Dendritic cell treated with granulocyte-macrophage colony-stimulating factor and Interleukin-4, amounts not matched to agents 40 ng/mL and 50 ng/mL, for 4 days (primary cell): ENCODE measurements around the gene PTEN.
"Not testable (repeated sequence)": the region's sequence is repeated elsewhere in the genome, so short reads cannot be mapped to it uniquely, and the experiment has no call there.

Experiments used
- H3K27ac Mint-ChIP-seq: one replicate; pipeline ENCODE4 v1.8.0; 2022; ENCODE audit warnings: mild to moderate bottlenecking, mixed read lengths
- H3K27me3 Mint-ChIP-seq: one replicate; pipeline ENCODE4 v1.8.0; 2022; ENCODE audit warnings: mild to moderate bottlenecking, mixed read lengths
- H3K36me3 Mint-ChIP-seq: one replicate; pipeline ENCODE4 v1.8.0; 2022; ENCODE audit warnings: low read depth, mixed read lengths
- H3K4me1 Mint-ChIP-seq: one replicate; pipeline ENCODE4 v1.8.0; 2022; ENCODE audit warnings: low read depth, mixed read lengths
- H3K4me3 Mint-ChIP-seq: one replicate; pipeline ENCODE4 v1.8.0; 2022; ENCODE audit warnings: mild to moderate bottlenecking, moderate library complexity, mixed read lengths
- H3K9me3 Mint-ChIP-seq: one replicate; pipeline ENCODE4 v1.8.0; 2022; ENCODE audit warnings: mixed read lengths
- intact Hi-C: fragments of 100-400 bp; cut with micrococcal nuclease; formaldehyde crosslinking; loops from one replicate; pipeline ENCODE4 v1.15.0; 2022

The PTEN gene

DNA sequence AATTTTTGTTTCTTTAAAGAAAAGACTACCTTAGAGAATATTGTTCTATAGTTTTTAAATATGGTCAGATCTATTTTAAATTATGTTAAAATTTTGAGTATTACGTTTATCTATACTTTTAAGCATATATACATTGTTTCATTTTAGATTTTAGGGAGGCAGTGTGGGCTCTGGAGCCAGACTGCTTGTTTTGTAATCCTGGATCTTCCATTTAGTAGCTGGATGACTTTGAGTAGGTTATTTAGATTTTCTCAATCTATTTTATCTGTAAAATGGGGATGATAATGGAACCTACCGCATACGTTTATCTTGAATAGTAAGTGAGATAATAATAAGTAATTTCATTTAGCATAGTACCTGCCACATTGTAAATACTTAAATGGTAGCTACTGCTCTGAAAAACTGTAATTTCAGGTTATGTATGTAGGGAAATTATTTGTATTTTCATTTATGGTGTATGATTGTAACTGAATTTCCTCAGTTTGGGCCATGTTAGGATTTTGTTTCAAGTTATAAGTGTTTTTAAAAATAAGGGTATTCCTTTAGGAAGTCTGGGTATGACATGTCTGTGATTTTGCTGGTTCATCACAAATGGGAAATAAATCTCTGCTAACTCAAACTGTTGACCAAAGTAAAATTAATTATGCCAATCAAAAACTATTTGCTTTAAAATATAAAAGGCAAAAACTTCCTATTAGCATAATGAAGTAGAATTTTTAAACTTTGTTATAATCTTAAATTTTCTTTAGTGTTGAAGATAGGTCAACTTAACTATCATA lies 6.5 kb downstream of the PTEN start:
- no peaks in the 10 kb centered on the region for H3K9me3 Mint-ChIP-seq
- H3K27me3 Mint-ChIP-seq, result no peaks in the 10 kb centered on the region
- peaks cover 27% of the 10 kb centered on the region for H3K4me1 Mint-ChIP-seq
- intact Hi-C loops, result loop anchor here (5.0 kb wide), 2 partner anchors 47 to 67 kb away; no protein-coding TSS in a partner anchor
- H3K4me3 Mint-ChIP-seq, result no peak overlapping the region
- H3K36me3 Mint-ChIP-seq, result peaks cover 33% of the 10 kb centered on the region
- H3K27ac Mint-ChIP-seq, result no peak overlapping the region

DNA sequence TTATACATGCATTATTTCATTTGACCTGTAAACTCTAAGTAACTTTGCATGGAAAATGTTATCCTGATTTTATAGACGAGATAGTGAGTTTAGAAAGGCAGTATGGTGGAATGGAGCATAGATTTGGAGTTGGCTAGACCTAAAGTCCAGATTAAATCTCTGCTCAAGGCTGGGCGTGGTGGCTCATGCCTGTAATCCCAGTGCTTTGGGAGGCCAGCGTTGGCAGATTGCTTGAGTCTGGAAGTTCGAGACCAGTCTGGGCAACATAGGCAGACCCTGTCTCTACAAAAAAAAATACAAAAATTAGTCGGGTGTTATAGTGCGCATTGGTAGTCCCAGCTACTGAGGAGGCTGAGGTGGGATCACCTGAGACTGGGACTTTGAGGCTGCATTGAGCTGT lies 9.4 kb downstream of the PTEN start:
- H3K4me3 Mint-ChIP-seq, result no peak overlapping the region
- H3K9me3 Mint-ChIP-seq, result no peaks in the 10 kb centered on the region
- no peak overlapping the region for H3K27ac Mint-ChIP-seq
- H3K36me3 Mint-ChIP-seq, result peaks cover 20% of the 10 kb centered on the region
- H3K27me3 Mint-ChIP-seq, result no peaks in the 10 kb centered on the region
- peaks cover 18% of the 10 kb centered on the region for H3K4me1 Mint-ChIP-seq
- intact Hi-C loops, result loop anchor here (5.0 kb wide), 2 partner anchors 44 to 64 kb away; no protein-coding TSS in a partner anchor

DNA sequence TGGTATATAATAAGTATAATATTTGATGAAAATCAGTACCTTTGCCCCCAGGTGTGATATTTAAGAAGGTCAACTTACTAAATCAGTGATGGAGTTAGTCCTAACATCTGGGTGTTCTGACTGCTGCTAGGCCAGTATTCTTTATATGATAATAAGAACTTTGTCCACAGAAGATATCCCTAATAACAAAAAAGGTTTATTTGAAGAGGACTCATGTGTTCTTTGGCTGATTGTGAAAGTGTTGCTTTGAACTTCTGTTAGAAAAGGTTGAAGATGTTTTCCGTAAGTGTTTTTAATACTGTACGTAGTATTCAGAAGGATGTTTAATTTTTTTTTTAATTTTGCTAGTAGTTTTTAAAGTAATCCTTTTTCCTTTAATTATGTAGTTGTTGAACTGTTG lies 10.2 kb downstream of the PTEN start:
- Mint-ChIP-seq H3K4me3 (no peak overlapping the region), H3K9me3 (no peaks in the 10 kb centered on the region), H3K27me3 (no peaks in the 10 kb centered on the region), H3K36me3 (peaks cover 28% of the 10 kb centered on the region), H3K4me1 (peaks cover 19% of the 10 kb centered on the region), H3K27ac (no peak overlapping the region)
- intact Hi-C loops, result loop anchor here (5.0 kb wide), 2 partner anchors 44 to 64 kb away; no protein-coding TSS in a partner anchor

DNA sequence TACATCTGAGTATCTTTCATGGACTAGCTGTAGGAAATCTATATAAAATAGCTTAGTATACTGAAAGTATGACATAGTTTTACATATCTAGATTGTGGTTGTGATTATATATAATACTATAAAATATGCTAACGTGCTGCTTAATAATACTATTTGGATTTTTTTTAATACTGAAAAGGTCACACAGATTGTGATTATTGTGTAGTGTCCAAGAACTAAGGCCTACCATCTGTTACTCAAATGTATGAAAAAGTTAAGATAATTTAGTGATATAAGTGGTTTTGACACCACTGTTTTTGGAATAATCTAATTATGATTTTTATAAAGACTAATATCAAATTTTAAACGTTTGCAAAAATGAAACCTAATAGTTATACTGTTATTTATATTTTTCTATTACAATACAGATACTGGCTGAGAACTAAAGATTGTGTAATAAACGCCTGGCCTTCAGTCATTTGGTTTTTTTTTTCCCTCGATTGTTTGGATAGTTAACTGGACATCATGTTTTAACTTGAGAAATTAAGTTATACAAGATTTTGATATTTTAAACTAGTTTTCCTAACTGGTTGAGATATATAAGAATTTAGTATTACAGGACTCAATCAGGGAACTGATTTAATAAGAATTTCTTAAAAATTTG lies 12.6 kb downstream of the PTEN start:
- peaks cover 22% of the 10 kb centered on the region for H3K4me1 Mint-ChIP-seq
- intact Hi-C loops, result no loop called here
- H3K36me3 Mint-ChIP-seq, result peaks cover 45% of the 10 kb centered on the region
- no peaks in the 10 kb centered on the region for H3K27me3 Mint-ChIP-seq
- H3K9me3 Mint-ChIP-seq, result no peaks in the 10 kb centered on the region
- H3K27ac Mint-ChIP-seq, result no peak overlapping the region
- H3K4me3 Mint-ChIP-seq, result no peak overlapping the region

DNA sequence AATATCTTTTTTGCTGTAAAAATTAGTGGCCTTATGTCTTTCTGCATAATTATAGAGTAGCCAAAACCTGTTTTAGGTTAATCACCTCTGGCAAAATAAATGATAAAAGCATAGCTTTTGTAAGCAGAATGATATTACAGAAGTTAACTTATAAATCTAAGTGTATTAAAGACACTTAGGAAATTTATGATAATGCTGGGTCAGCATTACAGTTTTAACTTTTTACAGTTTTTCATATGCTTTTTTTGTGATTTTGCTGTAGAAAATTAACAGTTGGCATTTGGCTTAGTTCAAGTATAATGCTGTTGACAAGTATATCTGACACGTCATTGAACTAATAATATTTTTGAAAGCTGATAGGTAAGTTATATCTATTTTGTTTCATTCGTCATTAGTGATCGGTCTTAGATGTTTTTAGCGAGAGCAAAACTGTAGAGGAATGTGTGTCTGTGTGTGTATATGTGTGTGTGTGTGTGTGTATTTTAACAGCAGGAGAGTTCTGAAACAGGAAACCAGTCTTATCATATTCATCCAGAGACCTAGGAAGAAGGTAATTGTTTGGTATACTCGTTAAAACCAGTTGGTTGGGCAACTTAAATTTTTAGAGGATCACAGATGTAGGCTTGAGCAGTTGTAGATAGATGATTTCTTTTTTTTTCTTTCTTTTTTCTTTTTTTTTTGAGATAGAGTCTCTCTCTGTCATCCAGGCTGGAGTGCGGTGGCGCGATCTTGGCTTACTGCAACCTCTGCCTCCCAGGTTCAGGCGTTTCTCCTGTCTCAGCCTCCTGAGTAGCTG lies 15.4 kb downstream of the PTEN start:
- H3K27ac Mint-ChIP-seq, result no peak overlapping the region
- H3K4me3 Mint-ChIP-seq, result no peak overlapping the region
- H3K36me3 Mint-ChIP-seq, result peaks cover 42% of the 10 kb centered on the region
- H3K27me3 Mint-ChIP-seq, result no peaks in the 10 kb centered on the region
- H3K4me1 Mint-ChIP-seq, result peaks cover 19% of the 10 kb centered on the region
- intact Hi-C loops, result no loop called here
- no peaks in the 10 kb centered on the region for H3K9me3 Mint-ChIP-seq

DNA sequence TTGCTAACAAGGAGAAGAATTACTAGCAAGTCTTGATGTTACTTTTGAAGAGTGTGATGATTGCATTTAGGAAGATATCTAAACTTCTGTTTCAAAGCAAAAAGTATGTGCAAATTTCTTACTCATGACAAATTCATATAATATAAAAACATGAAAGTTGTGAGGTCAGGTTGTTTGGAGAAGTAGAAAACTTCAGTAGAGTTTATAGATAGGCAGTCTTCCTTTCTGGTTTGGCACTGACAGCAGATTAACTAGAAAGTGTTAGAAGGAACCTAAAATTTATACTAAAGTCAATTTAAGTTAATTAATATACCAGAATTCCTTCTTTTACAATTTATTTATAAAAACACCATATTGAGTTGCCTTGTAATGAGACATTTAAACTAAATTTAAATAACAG lies 16.9 kb downstream of the PTEN start:
- Mint-ChIP-seq H3K4me3 (no peak overlapping the region), H3K36me3 (peaks cover 42% of the 10 kb centered on the region), H3K27me3 (no peaks in the 10 kb centered on the region), H3K4me1 (peaks cover 19% of the 10 kb centered on the region), H3K27ac (no peak overlapping the region), H3K9me3 (no peaks in the 10 kb centered on the region)
- intact Hi-C loops, result no loop called here

DNA sequence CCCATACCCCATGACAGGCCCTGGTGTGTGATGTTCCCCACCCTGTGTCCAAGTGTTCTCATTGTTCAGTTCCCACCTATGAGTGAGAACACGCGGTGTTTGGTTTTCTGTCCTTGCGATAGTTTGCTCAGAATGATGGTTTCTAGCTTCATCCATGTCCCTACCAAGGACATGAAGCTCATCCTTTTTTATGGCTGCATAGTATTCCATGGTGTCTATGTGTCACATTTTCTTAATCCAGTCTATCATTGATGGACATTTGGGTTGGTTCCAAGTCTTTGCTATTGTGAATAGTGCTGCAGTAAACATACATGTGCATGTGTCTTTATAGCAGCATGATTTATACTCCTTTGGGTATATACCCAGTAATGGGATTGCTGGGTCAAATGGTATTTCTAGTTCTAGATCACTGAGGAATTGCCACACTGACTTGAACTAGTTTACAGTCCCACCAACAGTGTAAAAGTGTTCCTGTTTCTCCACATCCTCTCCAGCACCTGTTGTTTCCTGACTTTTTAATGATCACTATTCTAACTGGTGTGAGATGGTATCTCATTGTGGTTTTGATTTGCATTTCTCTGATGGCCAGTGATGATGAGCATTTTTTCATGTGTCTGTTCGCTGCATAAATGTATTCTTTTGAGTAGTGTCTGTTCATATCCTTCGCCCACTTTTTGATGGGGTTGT lies 18.1 kb downstream of the PTEN start:
- H3K9me3 Mint-ChIP-seq, H3K27me3 Mint-ChIP-seq, intact Hi-C loops, H3K27ac Mint-ChIP-seq, H3K4me3 Mint-ChIP-seq: not testable (repeated sequence)
- Mint-ChIP-seq H3K36me3 (peaks cover 52% of the 10 kb centered on the region), H3K4me1 (peaks cover 23% of the 10 kb centered on the region)

DNA sequence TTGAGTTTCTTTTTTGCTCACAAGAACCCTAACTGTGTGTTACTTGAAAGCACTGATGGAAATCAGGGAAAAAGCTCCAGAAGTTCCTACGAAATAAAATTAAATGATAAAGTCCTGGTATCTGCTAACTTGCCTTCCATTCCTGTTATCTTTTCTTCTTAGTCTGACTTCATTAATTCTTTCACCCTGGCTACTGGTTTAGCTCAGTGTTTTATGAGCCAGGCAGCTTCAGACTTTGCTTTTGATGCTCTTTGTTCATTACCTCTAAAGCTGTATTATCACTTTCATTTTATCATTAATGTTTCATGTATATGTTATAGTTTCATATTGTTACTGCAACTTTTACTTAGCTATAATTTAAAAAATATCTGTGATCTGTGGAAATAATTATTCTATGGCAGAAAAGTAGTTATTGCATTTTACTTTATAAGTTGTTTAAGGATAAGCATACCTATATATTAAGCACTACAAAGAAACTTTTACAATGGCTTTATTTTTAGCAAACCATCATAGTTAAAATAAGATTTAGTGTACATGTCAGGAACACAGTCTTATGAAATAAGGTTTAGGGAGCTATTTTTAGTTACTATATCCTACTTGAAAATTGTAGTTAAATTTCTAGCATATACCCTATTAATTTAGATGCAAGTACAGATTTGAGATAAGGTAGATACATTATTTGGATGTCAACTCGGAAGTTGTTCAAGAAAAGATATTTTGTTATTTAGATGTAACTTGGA lies 19.3 kb downstream of the PTEN start:
- no peak overlapping the region for H3K27ac Mint-ChIP-seq
- peaks cover 17% of the 10 kb centered on the region for H3K9me3 Mint-ChIP-seq
- no peaks in the 10 kb centered on the region for H3K27me3 Mint-ChIP-seq
- intact Hi-C loops, result no loop called here
- H3K36me3 Mint-ChIP-seq, result peaks cover 64% of the 10 kb centered on the region
- no peak overlapping the region for H3K4me3 Mint-ChIP-seq
- peaks cover 33% of the 10 kb centered on the region for H3K4me1 Mint-ChIP-seq

DNA sequence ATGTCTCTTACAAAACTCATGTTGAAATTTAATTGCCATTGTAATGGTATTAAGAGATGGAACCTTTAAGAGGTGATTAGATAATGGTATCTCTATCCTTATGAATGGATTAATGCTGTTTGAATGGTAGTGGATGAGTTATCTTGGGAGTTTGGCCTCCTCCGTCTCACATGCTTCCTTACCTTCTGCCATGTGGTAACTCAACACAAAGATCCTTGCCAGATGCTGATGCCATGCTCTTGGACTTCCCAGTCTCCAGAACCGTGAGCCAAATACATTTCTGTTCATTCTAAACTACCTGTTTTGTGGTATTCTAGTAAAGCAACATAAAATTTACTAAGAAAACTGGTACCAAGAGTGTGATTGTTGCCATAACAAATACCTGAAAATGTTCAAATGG lies 23.2 kb downstream of the PTEN start:
- Mint-ChIP-seq H3K27ac (no peak overlapping the region), H3K4me3 (no peak overlapping the region), H3K9me3 (peaks cover 17% of the 10 kb centered on the region), H3K36me3 (peaks cover 59% of the 10 kb centered on the region), H3K27me3 (no peaks in the 10 kb centered on the region), H3K4me1 (peaks cover 27% of the 10 kb centered on the region)
- intact Hi-C loops, result no loop called here

DNA sequence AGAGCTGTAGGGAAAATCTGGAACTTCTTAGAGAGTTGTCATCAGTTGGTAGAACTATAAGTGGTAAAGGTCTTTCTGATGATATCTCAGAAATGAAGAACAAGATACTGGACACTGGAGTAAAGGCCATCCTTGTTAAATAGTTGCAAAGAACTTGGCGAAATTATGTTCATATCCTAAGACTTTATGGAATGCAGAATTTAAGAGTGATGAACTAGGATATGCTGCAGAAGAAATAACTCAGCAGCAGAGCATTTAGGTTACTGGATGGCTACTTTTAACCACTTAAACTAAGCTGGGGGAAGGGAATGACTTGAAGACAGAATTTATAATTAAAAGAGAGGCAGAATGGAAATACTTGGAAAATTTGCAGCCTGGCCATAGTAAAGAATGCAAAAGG lies 23.7 kb downstream of the PTEN start:
- Mint-ChIP-seq H3K9me3 (peaks cover 17% of the 10 kb centered on the region), H3K27me3 (no peaks in the 10 kb centered on the region), H3K27ac (no peak overlapping the region), H3K4me1 (peaks cover 26% of the 10 kb centered on the region), H3K36me3 (peaks cover 55% of the 10 kb centered on the region), H3K4me3 (no peak overlapping the region)
- intact Hi-C loops, result no loop called here

DNA sequence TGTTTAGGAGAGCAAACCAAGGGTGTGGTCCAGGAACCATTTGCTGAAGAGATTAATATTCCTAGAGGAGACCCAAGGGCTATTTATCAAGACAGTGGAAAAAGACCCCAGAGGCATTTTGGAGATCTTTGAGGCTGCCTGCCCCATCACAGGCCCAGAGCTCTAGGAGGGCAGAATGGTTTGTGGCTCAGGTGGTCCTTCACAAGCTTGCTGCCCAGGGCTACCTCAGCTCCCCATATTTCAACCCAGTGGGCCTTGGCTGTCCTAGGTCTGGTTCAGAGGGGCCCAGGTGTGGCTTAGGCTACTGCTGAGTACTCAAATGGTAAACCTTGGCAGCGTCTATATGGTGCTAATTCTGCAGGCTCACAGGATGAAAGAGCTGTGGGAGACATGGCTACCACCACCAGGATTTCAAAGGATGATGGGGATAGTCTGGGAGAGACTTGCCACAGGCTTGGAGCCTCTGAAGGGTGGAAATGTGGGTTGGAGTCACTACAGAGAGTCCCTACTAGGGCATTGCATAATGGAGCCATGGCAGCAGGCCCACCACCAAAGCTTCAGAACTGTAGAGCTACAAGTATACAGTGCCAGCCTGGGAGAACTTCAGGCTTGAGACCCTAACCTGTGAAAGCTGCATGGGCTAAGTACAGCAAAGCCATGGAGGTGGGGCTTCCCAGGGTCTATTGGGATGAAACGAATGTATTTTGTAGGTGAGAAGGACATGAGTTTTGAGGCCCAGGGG lies 24.3 kb downstream of the PTEN start:
- no peak overlapping the region for H3K4me3 Mint-ChIP-seq
- peaks cover 32% of the 10 kb centered on the region for H3K4me1 Mint-ChIP-seq
- intact Hi-C loops, result no loop called here
- peaks cover 17% of the 10 kb centered on the region for H3K9me3 Mint-ChIP-seq
- H3K27me3 Mint-ChIP-seq, result no peaks in the 10 kb centered on the region
- no peak overlapping the region for H3K27ac Mint-ChIP-seq
- H3K36me3 Mint-ChIP-seq, result peaks cover 61% of the 10 kb centered on the region

DNA sequence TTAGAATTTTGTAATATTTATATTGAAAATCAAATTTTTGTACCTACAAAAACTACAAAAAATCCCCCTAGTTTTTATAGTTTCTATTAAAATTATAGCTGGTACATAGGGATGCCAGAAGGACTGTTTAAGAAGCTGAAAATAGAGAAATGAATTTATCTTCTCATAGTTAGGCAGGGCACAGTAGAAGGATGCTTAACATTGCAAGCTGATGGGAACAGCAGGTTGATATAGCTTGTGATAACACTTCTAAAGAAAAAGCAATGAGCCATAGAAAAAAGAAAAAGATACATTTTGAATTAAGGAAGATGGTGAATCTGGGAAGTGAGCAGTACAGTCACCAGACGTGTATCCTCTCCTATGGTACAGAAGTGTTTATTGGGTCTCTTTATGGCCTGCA lies 32.0 kb downstream of the PTEN start:
- peaks cover 47% of the 10 kb centered on the region for H3K4me1 Mint-ChIP-seq
- H3K36me3 Mint-ChIP-seq, result peaks cover 56% of the 10 kb centered on the region
- H3K4me3 Mint-ChIP-seq, result no peak overlapping the region

DNA sequence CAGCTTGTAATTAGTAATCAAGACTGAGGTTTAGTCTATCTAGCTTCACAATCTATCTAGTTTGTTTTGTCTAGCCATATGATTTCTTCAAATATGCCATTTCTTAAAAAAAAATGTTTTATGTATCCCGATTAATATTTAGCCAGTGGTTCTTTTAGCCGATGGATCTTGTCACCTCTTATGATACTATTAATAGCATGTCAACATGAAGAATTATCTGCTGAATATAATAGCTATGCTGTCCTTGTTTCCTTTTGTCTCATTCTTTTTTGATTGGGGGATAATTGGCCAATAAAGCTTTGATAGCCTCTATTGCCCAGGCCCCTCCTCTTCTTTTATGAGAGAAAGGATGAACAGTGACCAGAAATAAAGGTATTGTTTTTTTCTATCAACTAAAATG lies 32.8 kb downstream of the PTEN start:
- Mint-ChIP-seq H3K36me3 (peaks cover 57% of the 10 kb centered on the region), H3K4me1 (peaks cover 55% of the 10 kb centered on the region), H3K9me3 (peaks cover 1% of the 10 kb centered on the region), H3K27me3 (no peaks in the 10 kb centered on the region), H3K4me3 (no peak overlapping the region), H3K27ac (no peak overlapping the region)
- intact Hi-C loops, result no loop called here

More for the DNA sequence above, 32.0 kb downstream of the PTEN start:
- no peaks in the 10 kb centered on the region for H3K27me3 Mint-ChIP-seq
- intact Hi-C loops, result no loop called here
- no peaks in the 10 kb centered on the region for H3K9me3 Mint-ChIP-seq
- H3K27ac Mint-ChIP-seq, result no peak overlapping the region
